AG20443 (cell line): Measurements from ENCODE around the gene ZBED5.
"Not testable (repeated sequence)": the region's sequence is repeated elsewhere in the genome, so short reads cannot be mapped to it uniquely, and the experiment has no call there.

Source experiments
- DNase-seq: peaks from one replicate; pipeline ENCODE4 v3.0.0; 2012; ENCODE audit warnings: low spot score, mixed read lengths

ZBED5 gene

DNA sequence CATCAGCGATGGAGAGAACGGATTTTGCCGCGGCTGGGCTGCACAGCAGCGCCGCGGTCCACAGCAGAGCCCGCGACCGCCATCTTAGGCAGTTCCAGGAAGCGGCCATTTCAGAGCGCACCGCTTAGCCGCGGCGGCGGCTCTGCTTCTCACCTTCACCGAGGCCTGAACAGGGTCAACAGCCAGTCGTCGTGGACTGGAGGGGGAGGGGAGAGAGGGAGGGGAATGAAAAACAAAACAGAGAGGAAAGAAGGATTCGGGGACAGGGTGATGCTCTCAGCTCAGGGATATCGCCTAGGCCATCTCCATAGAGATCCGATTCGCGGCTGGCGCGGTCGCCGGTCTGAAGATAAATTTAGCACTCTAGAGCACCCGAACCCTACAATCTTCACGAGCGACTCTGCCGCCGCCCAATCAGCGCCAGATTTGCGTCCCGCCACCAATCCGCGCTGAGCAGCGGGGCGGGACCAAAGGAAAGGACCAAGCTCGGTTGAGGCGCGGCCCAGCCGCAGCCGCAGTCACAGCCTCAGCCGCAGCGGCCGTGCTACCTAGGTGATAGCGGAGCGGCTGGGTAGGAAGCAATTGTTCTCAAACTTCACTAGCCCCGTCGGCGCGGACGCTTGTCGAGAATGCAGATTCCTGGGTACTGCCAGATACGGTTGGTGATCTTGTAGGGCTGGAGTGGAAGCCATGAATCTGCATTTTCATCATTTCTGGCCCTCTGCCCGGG is at the start of gene ZBED5:
Gene ZBED5 (minus strand): TSS at position 345 of the 730 bp plus-strand sequence. CDS start 3,108 bp downstream, outside the sequence.
- DNase-seq, result peak; percentile 95

DNA sequence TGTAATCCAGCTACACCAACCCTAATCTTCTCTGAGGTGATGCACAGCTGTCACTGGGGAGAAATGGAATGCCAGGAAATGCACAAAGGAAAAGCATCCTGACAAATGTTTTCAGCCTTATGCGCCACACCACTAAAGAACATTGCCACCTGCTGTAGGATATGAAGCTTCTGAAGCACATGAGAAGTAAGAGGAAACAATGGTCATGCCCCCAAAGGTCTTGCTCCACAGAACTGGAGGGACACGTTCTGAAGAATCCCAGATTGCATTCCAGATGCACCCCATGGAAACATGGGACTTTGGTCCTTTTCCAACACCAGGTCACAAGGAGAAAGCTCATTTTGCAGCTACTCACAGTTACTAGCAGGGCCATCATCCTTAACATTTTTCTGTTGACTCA is 48.7 kb upstream of the ZBED5 start:
- peak; percentile 41 for DNase-seq

DNA sequence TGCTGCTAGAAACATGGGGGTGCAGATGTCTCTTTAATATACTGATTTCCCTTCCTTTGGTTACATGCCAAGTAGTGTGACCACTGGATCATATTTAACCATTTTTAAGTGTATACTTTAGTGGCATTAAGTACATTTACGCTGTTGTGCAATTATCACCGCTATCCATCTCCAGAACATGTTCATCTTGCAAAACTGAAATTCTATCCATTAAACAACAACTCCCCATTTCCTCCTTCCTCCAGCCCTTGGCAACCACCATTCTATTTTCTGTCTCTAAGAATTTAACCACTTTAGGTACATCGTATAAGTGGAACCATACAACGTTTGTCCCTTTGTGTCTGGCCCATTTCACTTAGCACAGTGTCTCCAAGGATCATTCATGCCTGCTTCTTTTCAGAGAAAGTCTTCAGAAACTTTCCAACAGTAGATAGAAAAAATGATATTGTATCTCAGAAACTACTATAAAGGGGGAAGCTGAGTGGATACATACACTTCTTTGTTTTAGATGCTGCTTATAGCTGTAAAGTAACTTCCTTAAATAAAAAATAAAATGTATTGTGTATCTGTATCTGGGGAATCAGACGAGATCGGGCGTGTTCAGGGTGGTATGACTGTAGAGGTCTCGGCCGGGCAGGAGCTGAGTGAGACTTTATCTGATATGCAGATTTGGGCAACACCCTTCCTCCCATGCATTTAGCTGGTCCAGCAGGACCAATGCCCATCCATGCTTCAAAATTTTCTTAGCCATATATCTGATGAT is 44.6 kb upstream of the ZBED5 start:
- DNase-seq, result no peak

DNA sequence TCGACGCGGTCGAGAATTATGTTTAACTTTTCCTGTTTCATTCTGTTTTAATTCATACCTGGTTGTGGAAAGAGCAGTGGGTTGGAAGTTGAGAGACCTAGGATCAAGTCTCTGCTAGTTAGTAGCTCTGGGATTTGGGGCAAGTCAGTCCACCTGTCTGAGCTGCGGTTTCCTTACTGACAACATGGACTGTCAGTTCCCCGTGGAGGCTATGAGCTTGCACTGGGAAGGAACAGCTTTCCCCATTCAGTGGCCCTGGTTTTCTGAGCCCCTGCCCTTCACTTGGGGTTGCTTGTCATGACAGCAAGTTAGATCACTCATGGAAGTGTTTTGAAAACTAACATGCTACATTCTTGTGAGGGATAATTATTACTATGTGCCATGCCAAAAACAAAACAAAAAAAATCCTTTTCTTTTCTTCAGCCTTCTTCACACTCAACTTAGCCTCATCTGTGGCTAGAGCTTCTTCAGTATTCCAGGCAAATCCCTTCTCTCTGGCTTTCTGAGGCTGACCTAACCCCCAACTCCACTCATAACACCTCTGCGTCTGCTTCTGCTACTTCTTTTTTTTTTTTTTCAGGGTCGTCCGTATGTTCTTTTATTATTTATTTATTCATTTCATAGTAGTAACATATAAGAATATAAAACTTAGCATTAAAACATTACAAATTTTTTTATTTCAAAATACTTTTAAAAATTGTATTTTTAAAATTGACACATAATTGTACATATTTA is 43.0 kb upstream of the ZBED5 start:
- no peak for DNase-seq

DNA sequence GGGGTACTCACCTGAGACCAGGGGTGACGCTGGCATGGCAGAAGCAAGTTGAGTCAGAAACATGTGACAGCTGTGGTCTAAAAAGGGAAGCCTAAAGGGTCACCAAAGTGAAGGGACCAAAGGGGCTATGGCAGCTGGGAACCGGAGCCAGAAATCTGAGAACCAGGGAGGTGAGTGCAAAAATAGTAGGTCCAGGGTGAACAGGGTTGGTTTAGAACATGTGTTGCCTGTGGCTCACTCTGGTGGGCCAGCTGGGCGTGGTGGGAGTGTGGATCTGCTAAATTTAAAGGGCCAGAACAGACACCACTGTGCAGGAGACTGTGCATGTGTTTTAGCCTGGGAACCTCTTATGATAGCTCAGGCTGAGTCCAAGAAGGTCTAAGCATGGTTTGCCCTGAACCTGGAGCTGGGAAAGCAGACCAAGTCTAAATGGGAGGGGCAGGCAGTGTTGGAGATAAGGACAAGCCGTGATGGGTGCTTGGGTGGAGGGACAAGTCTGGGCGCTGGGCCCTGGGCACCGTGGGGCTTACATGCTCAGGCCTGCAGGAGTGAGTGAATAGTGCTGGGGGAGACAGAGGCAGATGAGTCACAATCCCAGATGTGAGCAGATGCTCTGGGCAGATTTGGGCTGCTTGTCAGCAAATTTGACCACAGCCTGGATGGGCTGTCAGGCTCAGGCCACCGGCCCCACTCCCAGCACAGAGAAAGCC is 41.4 kb upstream of the ZBED5 start:
- DNase-seq, result peak; percentile 47

DNA sequence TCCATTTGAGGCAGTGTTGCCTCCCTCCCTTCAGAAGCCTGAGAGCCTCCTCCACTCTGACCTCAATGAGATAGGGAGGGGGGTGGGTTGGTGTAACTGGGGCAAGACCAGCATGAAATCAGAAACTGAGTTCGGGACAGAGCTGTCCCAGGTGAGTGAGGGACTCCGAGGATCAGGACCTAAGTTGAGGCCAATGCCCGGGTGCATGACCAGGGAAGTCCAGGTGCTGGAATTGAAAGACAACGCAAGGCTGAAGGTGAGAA is 40.8 kb upstream of the ZBED5 start:
- DNase-seq, result no peak

DNA sequence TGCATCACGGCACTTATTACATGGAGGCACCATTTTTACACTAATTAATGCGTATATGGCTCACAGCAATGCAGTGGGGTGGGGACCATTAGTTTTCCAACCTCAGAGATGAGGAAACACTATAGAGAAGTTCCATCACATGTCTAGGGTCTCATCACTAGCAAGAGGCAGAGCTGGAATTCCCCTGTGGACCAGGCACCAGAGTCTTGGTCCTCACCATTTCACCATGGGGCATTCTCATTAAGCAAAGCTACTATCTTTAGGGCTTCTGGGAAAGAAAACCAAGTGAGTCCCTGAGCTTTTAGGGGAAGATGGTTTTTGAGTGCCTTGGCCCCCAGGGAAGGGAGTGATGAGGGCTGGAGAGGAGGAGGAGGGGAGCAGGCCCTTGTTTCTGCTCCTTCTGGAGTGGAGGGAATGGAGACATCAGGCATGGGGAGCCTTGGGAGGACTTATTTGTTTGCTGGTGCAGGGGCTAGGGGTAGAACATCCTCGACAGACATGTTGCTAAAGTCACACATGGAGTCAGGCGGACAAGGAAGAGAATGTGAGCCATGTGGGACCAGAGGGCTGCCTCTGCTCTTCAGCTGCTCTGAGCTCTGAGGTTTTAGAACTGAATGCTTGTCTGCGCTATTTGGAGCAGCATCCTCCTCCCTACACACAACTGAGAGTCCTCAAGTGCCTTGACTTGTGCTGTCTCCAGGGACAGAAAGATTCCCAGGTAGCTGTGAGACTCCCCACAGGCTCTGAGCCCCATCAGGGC is 40.3 kb upstream of the ZBED5 start:
- DNase-seq, result no peak

DNA sequence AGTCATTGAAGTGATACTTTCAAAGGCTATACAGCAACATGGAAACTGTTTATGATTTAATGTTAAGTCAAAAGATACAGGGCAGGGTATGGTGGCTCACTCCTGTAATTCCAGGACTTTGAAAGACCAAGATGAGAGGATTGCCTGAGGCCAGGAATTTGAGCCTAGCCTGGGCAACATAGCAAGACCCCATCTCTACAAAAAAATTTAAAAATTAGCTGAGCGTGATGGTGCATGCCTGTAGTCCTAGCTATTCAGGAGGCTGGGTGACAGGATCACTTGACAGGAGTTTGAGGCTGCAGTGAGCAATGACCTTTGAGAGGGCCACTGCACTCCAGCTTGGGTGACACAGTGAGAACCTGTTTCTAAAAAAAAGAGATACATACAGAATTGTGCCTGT is 39.3 kb upstream of the ZBED5 start:
- DNase-seq, result no peak

DNA sequence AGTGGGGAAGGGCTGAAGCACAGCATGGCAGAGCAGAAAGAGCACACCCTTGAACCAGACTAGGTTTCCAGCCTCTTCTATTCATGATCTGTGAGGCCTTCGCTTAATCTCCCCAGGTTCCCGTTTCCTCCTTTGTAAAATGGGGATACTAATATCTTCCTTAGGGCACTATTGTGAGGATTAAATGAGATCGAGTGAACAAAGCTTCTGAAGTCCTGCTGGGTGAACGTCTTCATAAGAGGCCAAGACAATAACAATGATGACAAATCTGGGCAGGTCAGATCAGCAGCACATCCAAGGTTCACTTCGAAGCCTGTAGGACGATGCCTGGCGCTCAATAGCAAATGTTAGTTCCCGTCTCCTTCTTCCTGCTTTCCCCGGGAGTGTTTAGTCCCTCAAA is 38.6 kb upstream of the ZBED5 start:
- no peak for DNase-seq

DNA sequence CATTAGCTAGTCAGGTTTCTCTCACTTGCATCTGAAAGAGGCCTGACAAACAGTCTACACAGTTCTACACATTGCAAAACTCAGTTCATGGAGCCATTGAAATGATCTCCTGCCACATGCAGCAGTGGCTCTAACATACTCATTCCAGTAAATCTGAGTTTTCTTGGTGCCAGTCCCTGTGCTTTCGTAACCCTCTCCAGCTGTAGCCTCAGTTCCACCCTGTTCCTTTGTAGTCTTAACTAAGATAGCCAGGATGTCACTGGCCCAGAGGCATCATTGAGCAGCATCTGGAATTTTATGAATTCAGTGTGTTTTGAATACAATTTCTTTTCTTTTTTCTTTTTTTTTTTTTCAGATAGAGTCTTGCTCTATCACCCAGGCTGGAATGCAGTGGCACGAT is 37.4 kb upstream of the ZBED5 start:
- no peak for DNase-seq

DNA sequence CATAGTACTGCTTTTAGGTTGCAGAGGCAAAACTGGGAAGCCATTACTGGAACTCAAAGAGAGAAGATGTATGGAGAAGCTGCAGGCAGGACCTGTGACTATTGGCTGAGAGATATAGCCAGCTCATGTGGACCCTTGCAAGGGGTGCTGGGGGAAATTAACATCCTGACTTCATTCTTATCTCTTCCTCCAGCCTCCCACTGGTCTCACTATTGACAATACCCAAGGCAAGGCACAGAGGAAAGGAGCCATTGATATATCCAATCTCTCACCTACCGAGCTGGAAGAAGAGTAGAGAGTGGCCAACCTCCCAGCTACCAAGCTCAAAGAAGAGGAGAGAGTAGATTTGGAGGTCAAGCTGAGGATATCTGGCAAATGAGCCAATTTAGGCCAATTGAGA is 36.8 kb upstream of the ZBED5 start:
- no peak for DNase-seq

DNA sequence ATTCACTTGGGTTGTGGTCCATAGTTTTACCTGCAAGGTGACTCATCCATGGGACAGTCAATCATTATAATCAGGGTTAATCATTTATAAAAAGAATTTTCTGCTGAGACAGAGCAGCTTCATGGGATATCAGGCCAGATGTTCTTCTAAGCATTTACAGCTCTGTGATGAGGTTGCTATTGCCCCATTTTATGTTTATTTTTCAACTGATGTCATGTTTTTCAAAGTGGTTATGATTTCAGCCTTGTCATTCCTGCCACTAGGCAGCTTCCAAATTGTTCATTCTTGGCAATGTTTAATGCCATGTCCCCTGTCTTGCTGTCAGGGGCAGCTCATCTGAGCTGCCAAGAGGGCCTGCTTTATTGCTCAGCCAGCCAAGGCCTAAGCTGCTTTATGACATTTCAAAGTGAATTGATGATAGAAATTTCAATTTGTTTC is 35.9 kb upstream of the ZBED5 start:
- peak; percentile 61 for DNase-seq

DNA sequence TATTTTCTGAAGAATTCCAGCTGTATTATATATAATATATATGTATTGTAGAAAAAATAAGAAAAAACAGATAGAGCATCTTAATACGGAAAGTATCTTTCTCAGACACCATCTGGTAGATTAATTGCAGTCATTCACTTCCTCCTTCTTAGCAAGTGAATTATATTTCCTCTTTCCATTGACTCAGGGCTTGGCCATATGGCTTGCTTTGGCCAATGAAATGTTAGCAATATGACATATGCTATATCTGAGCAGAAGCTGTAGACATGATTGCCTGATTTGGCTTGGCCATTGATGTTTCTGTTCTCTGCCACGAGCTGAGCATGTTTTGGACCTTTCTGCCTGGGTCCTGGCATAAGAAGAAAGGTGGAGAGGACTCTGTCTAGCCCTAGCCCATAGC is 34.4 kb upstream of the ZBED5 start:
- DNase-seq, result no peak

DNA sequence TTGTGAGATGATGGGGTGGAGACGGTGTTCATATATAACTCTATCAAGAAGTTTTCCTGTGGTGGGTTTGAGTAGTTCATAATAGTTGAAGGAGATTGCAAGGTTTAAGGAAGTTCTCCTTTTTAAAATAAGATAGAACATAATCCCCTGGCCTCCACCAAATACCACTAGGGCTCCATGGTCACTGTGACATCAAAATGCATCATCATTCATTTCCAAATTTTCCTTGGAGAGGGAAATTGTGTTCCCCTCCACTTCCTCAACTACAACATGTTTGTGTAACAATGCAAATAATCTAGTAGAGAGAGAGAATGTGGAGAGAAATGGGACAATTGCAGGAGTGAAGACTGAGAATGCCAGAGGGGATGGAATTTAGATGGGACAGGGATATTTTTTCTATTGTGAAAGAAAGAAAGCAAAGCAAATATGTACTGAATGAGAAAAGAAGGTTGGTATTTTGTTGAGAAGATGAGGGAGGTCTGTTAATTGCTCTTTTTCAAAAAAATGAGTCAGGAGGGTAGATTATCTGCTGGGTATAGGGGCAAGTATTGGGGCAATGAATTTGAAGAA is 33.4 kb upstream of the ZBED5 start:
- no peak for DNase-seq

DNA sequence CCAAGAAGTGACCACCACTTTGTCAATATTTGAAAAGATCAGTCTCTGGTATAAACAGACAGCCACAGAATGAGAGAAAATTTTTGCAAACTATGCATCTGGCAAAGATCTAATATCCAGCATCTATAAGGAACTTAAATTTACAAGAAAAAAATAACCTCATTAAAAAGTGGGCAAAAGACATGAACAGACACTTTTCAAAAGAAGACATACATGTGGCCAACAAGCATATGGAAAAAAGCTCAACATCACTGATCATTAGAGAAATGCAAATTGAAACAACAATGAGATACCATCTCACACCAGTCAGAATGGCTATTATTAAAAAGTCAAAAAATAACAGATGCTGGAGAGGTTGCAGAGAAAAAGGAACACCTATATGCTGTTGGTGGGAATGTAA is 32.2 kb upstream of the ZBED5 start:
- DNase-seq, result not testable (repeated sequence)

DNA sequence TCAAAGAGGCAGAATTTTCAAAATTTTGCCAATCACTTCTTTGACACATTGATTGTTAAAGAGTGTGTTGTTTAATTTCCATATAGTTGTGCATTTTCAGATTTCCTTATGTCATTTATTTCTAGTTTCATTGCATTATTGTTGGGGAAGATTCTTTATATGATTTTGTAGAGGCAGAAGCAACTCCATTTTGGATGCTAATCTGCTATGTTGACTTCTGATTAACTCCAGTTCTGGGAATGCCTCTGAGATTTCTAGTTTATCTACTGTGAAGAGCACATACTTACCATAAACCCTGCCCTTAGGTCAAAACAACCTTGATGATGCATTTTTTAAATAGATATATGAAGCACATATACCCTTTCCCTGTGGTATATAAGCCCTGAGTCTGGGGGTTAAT is 29.5 kb upstream of the ZBED5 start:
- DNase-seq, result no peak

DNA sequence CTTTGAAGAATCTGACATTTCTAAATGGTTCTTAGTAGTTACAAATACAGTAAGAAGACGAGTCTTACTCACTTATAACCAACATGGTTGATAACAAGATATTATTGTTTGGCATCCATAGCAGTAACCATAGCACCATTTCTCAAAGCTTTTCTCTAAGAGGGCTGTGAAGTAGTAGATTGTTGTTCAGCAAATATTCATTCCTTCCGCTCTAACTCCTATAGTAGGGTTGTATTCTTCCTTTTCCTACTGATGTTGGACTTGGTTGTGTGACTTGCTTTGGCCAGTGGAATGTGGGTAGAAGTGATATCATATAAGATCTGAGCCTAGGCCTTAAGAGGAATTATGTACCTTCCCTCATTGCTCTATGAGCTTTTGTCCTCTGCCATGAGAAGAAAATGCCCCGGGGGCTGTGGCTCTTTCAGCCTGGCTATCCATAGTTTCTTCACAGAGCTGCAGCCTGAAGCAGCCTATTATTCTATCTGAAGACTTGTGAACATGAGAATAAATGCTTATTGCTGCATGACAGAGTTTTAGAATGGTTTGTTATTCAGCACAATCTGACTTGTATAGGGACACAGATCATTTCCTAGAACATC is 28.9 kb upstream of the ZBED5 start:
- DNase-seq, result no peak

DNA sequence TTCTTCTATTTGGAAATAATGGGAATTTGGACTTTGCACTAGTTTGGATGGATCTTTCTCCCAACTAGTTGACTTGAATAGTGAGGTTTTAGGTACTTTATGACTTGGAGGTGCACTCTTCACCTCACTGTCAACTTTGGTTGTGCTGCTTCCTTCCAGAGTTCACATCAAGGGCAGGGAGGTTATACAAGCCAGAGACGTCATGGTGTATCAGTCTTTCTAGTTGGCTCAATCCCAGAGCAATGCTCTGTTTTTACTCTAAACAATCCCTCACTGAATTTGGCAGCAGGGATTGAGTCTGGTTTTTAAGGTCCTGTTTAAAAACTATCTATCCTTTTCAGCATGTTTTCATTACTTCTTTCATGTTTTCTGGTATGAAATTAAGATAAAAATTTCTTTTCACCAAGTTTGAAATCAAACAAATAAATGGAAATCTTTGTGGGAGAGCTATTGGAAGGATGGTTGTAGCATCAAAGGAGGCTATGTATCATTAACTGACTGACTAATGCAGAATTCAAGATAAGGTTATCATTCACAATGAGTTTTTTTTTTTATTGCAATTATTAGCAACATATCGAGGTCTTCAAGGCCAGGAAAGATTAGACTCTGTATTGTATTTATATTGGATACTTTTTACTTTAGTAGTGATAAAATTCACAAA is 28.0 kb upstream of the ZBED5 start:
- no peak for DNase-seq

DNA sequence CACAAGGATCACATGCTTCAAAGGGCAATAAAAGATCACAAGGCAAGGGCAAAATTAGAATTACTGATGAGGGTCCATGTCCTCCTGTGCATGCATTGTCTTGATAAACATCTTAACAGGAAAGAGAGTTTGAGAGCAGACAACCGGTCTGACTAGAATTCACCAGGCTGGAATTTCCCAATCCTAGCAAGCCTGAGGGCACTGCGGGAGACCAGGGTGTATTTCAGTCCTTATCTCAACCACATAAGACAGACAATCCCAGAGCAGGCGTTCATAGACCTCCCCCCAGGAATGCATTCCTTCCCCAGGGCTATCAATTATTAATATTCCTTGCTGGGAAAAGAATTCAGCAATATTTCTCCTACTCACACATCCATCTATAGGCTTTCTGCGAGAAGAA is 26.4 kb upstream of the ZBED5 start:
- not testable (repeated sequence) for DNase-seq

DNA sequence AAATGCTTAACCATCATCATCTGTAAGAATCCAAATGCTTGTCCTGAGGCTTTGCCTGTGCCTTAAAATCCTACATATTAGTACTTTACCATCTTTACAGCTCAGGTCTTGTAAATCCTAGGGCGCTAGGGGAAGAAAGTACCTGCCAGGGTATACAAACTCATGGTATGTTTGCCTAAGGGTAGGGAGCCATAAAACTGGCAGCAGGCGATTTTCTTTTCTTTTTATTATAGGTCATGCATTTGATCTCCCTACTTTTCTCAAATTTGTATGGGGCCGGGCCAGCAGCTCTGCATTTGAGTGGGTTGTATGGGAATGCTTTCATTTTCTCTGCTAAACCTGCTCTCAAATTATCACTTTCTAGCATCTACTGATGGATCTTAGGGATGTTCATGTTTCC is 24.0 kb upstream of the ZBED5 start:
- no peak for DNase-seq
